GM12891 (cell line): Measurements from ENCODE around the gene ATP1A2.

Experiments used
- POLR2A ChIP-seq: IDR thresholded peaks from 2 replicates; pipeline ENCODE4 v1.6.1; 2011; ENCODE audit warnings: low read depth, low read length, control low read depth
- POLR2AphosphoS5 ChIP-seq: IDR thresholded peaks from 2 replicates; pipeline ENCODE4 v1.6.1; 2011; ENCODE audit warnings: low read depth, low read length, control low read depth
- SPI1 ChIP-seq: IDR thresholded peaks from 2 replicates; pipeline ENCODE4 v1.6.1; 2011; ENCODE audit warnings: low read depth, low read length, control low read depth

GRCh38 chr1:160124705-160125478, 9.3 kb downstream of the ATP1A2 start:
- TF ChIP-seq POLR2AphosphoS5 (no peak), SPI1 (no peak), POLR2A (no peak)
